NCI-H526 (cell line): ENCODE measurements around the gene KIF15.

ENCODE experiments used
- DNase-seq, 2 experiments: peaks; one replicate each; lab custom pipeline; 2025; lab: John Stamatoyannopoulos, UW

KIF15 gene

DNA sequence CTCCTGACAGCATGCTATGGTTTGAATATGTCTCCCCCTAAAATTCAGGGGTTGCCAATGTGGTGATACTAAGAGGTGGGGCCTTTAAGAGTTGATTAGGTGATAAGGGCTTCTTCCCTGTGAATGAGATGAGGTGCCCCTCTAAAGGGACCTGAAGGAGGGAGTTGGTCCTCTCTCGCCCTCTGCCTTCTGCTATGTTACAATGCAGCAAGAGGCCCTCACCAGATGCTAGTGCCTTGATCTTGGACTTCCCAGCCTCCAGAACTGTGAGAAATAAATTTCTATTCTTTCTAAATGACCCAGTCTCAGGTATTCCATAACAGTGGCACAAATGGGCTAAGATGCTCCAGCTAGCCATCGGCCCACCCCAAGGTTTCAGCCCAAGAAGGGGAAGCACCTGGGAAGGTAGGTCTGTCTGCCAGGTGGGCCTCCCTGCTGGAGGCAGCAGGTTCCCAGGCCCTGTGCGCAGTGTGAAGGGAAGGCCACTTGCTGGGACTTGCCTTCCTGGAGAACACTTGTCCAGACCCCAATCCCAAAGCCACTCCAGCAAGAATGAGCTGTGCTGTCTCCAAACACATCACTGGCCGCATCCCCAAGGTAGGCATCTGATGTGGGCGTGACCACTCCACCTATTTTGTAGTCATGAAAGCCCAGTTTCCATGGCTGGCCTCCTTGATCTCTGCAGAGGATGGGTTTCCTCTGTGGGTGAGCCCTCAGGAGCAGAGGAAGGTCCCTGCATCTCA lies 121.8 kb downstream of the KIF15 start:
- DNase-seq, result no peak

DNA sequence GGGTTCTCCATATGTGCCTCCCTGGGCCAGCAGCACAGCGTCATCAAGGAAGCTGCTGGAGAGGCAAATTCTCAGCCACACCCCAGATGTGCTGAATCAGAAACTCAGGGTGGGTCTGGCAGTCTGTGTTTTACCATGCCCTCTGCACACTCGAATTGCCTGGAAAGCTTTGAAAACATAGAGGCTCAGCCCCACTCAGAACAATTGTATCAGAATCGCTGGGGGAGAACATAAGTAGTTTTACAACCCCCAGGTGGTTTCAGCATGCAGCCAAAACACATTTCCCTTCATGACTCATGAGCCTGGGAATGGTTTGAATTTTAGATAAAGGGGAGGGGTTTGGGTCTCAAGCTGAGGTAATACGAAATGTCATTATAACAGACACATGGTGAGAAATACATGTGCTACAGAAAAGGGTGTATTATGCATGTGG lies 122.4 kb downstream of the KIF15 start:
- DNase-seq, result no peak

DNA sequence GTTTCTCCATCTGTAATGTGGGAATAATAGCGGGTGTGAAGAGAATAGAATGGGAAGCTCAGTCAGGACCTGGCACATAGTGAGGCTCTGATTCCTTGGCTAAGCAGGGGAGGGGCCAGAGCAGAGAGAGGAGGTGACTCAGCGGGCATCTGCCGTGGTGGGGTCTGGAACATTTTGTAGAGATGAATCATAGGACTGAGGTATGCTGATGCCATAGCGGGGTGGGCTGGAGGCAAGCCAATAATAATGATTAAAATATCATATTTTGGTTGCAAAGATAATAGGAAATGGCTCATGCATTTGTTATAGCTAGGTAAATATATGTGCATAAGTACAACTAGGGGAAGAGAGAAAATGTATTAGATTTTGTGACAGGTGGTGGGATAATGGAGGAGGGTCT lies 124.0 kb downstream of the KIF15 start:
- DNase-seq, result no peak

DNA sequence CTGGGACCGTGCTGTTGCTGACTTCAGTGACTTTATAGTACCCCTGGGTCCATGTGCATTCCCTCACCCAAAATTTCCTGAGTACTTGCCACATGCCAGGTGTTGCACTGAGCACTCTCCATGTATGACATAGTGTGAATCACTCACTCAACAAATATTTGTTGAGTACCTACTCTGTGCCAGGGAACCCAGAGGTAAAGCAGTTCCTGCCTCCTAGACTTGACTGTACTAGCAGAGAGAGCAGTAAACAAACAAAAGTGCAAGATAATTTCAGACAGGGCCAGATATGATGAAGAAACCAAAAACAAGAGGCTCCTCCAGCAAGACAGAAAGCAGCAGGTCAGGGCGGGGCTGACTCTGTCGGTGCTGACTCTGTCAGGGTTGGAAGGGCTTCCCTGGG lies 125.0 kb downstream of the KIF15 start:
- no peak for DNase-seq

DNA sequence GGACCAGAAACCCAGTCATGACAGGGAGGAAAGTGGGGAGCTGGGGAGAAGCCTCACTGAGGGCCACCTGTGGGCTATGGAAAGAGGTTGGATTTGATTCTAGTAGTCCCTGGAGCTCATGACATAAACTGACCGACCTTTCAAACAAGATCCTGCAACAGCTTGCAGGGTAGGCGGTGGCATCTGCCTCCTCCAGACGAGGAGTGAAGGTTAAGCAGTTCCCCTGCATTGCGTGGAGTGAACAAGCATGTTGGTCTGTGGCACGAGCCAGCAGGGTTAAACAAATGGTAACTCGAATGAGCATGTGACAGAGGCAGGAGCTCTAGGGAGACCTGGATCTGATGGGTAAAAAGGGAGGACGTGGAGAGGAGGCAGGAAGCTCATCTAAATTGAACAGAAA lies 125.5 kb downstream of the KIF15 start:
- DNase-seq, result no peak

DNA sequence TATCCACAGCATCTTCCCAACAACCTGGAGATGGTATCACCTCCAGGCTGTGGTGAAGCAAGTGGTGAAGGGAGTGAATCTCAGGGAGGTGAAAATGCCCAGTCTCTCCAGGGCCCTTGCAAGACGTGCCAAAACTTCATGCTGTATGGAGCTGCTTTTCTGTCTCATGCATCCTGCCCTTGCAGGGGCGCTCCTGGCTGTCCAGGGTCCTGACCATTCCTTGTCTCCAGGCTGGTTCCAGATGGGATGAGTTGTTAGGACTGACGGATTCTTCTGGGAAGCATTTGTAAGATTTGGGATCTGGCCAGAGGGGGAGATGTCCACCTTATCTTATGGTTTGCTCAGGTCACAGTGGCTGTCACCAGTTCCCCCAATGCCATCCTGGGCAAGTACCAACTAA lies 128.7 kb downstream of the KIF15 start:
- DNase-seq, result no peak

DNA sequence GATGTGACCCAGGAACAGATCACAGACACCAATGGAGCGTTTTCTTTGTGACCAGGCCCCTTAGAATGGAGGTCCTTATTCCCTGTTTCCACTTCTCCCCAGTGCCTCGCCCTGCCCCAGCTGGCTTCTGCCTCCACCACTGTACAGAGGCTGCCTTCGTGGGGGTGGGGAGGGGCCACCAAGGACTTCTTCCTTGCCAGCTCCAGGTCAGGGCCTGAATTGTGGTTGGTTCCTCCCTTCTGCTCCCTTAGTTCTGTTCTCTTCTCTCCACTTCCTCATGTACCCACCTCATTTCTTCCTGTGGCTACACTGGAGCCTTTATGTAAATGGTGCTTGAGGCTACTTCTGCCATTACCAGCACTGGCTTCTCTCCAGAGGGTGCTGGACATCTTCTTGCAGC lies 129.3 kb downstream of the KIF15 start:
- DNase-seq, result no peak

DNA sequence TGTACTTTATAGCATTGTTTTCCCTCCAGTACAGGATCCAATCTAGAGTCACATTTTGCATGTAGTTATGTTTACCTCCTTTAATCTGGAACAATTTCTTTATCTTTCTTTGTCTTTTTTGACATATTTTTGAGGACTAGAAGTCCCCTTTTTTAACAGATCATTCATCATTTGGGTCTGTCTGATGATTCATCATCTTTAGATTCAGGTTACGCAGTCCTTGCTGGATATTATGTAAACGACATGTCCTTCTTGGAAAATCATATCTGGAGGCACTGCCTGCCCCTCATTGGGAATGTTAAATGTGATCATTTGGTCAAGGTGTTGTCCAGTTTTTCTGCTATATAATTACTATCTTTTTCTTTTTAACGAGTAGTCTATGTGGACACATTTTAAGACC lies 131.1 kb downstream of the KIF15 start:
- DNase-seq, result no peak

DNA sequence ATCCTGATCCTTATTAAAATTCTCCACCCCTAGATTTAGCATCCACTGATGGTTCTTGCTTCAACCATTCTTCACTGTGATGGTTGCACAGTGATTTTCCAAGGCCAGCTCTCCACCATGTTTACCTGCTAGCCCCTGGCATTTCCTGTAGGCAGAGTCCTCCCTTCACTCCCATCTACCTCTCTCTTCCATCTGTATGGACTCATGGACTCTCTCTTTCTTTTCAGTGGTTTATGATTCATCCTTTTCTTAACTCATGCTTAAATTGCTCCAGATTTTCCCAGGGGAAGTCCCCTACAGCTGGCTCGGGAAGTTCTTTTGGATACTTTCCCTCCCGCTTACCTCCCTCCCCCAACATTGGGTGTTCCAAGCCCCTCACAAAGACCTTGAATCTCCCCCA lies 131.5 kb downstream of the KIF15 start:
- DNase-seq, result no peak

DNA sequence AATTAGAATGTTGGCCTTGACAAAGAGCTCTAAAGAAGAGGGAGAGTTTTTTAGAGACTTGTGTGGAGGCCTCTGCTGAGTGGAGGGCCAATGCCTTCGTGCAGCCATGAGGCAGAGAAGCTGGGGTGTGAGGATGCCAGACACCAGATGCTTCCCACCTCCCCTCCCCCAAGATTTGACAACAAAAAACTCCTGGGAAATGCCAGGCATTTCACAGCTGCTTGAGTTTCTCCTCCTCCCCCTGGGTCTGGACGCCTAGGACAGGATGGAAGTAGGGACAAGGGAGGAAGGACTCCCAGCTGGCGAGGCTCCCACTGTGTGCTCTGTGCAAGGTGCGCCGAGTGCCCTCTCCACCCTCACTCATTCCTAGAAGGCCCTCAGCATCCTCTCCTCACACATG lies 132.9 kb downstream of the KIF15 start:
- DNase-seq, result no peak

DNA sequence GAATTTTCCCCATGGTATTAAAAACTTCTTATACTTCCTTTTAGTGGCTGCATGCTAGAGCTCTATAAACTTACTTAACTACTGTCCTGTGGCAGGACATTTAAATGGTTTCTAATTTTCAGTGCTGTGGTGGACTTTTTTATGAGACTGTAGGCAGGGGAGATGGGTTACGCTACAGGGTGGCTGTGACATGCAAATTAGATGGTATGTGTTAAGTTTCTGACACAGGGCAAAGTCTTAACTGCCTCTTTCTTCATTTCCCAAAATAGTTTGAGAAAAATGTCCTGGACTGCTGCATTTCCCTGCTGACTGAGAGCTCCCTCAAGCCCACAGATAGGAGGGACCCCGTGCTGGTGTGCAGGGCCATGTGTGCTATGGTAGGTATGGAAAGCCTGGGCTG lies 134.8 kb downstream of the KIF15 start:
- peak in 1 of 2 experiments; percentile 33 for DNase-seq

DNA sequence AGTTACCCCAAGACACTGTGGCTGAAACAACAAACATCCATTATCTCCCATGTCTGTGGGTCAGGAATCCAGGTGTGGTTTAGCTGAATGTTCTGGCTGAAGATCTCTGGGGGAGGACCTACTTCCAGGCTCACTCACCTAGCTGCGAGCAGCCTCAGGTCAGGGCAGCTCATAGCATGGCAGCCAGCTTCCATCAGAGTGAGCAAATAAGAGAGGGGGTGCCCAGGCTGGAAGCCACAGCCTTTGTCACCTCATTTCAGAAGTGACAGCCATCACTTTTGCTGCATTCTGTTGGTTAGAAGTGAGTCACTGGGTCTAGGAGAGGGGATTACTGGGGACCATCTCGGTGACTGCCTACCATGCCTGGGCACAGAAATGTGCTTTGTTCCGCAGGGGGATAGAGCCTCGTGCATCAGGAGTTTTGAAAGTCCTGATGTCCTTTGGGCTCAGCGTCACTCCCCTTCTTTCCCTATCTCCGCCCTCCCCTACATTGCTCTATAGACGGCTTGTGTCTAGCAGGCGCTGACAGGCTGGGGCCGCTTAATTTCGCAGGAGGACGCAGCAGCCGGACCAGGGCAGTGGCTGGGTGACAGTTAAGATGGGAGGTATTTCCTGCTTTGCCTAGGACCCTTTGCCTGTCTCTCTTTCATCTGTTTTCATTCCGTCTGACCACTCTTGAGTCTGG lies 138.2 kb downstream of the KIF15 start:
- DNase-seq, result no peak

DNA sequence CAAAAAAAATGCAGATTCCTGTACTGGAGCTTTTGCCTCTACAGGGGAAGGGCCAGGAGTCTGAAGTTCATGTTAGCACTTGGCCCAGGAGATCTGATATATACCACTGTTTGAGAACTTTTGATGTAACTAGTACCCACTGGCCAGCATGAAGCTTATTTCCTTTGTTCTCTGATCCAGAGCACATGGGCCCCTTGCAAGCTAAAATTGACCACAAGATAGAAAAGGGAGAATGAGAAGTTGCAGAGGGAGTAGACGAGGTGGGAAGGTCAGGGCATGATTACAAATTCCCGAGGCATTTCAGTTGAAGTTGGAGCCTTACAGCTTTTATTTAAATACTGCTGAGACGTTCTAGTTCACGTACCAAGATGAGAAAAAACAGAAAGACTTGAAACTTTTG lies 141.0 kb downstream of the KIF15 start:
- DNase-seq, result no peak
